ENCODE data around the gene KIF16B. TPM values are rescaled to one million over a fixed set of nuclear protein-coding genes. Genes with fewer than 3 reads are reported as not detected.
A peak's percentile ranks its signal among the peaks of the same experiment; 100 is the strongest.
"Not testable (repeated sequence)": the region's sequence is repeated elsewhere in the genome, so short reads cannot be mapped to it uniquely, and the experiment has no call there.

The KIF16B gene
- polyA plus RNA-seq, 1 experiment = 10.2 TPM

DNA sequence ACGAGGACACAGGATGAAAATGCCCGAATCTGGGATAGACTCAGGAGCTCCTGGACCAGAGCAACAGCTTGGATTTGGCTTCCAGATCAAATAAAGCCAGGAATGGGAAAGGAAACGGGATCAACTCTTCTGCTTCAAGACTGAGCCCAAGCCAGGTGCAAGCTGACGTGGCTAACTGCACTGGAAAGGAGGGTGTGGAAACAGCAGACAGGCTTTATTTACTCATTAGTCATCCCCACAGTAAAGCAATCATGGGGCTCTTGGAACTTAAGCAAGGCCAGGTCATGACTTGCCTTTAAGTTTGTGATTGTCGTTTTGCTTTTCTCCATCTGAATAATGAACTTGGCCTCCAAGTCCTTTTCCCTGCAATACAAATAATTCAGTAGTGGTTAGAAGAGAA, 45.2 kb downstream of the KIF16B start:
- DNase-seq (ENCODE audit: low read depth, low spot score) = peak; percentile 84
- TF ChIP-seq, protein P1, sequence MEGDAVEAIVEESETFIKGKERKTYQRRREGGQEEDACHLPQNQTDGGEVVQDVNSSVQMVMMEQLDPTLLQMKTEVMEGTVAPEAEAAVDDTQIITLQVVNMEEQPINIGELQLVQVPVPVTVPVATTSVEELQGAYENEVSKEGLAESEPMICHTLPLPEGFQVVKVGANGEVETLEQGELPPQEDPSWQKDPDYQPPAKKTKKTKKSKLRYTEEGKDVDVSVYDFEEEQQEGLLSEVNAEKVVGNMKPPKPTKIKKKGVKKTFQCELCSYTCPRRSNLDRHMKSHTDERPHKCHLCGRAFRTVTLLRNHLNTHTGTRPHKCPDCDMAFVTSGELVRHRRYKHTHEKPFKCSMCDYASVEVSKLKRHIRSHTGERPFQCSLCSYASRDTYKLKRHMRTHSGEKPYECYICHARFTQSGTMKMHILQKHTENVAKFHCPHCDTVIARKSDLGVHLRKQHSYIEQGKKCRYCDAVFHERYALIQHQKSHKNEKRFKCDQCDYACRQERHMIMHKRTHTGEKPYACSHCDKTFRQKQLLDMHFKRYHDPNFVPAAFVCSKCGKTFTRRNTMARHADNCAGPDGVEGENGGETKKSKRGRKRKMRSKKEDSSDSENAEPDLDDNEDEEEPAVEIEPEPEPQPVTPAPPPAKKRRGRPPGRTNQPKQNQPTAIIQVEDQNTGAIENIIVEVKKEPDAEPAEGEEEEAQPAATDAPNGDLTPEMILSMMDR (IDR thresholded peaks at IDR 0.05; ENCODE audit: low read depth, low read length) = no peak
- no peaks in the 10 kb centered on the region for H3K9me3 ChIP-seq (ENCODE audit: control insufficient read depth, insufficient read depth, low read length)
- POLR2A ChIA-PET = no interaction called here
- CTCF ChIA-PET = interaction anchor here (1.0 kb wide), 1 partner anchor 11 kb away, joined by 3 read pairs; no protein-coding TSS in a partner anchor
- peak overlapping the region; percentile 88 for H3K27ac ChIP-seq (ENCODE audit: low read depth, low read length)
- no peaks in the 10 kb centered on the region for H3K27me3 ChIP-seq (ENCODE audit: control insufficient read depth, insufficient read depth, low read length)
- H3K4me3 ChIP-seq (ENCODE audit: low read depth, low read length) = no peak overlapping the region

GRCh38 chr20:16527438-16527837, 45.8 kb downstream of the KIF16B start:
- CTCF ChIA-PET = interaction anchor here (1.0 kb wide), 1 partner anchor 10 kb away, joined by 3 read pairs; no protein-coding TSS in a partner anchor
- POLR2A ChIA-PET = no interaction called here
- TF ChIP-seq, protein P1 (IDR thresholded peaks at IDR 0.05; ENCODE audit: low read depth, low read length) = no peak
- DNase-seq (ENCODE audit: low read depth, low spot score) = no peak
- Histone ChIP-seq H3K27me3 (ENCODE audit: control insufficient read depth, insufficient read depth, low read length) (no peaks in the 10 kb centered on the region), H3K27ac (ENCODE audit: low read depth, low read length) (no peak overlapping the region), H3K4me3 (ENCODE audit: low read depth, low read length) (no peak overlapping the region), H3K9me3 (ENCODE audit: control insufficient read depth, insufficient read depth, low read length) (no peaks in the 10 kb centered on the region)

- CTCF ChIA-PET = no interaction called here
- POLR2A ChIA-PET = no interaction called here
- Histone ChIP-seq H3K27ac (ENCODE audit: low read depth, low read length) (no peak overlapping the region), H3K27me3 (ENCODE audit: control insufficient read depth, insufficient read depth, low read length) (no peaks in the 10 kb centered on the region), H3K9me3 (ENCODE audit: control insufficient read depth, insufficient read depth, low read length) (no peaks in the 10 kb centered on the region), H3K4me3 (ENCODE audit: low read depth, low read length) (no peak overlapping the region)
- TF ChIP-seq, protein P1 (IDR thresholded peaks at IDR 0.05; ENCODE audit: low read depth, low read length) = no peak
- no peak for DNase-seq (ENCODE audit: low read depth, low spot score)
These were observed 46.5 kb downstream of the KIF16B start for GRCh38 chr20:16526433-16527380.

GRCh38 chr20:16522651-16523050, 50.6 kb downstream of the KIF16B start:
- H3K27me3 ChIP-seq (ENCODE audit: control insufficient read depth, insufficient read depth, low read length); POLR2A ChIA-PET; H3K9me3 ChIP-seq (ENCODE audit: control insufficient read depth, insufficient read depth, low read length); H3K4me3 ChIP-seq (ENCODE audit: low read depth, low read length); H3K27ac ChIP-seq (ENCODE audit: low read depth, low read length); CTCF ChIA-PET; DNase-seq (ENCODE audit: low read depth, low spot score): not testable (repeated sequence)

- no peak for DNase-seq (ENCODE audit: low read depth, low spot score)
- ChIA-PET POLR2A (no interaction called here), CTCF (interaction anchor here (0.7 to 1.2 kb wide), 2 partner anchors 15 to 242 kb away, joined by 4 read pairs; no protein-coding TSS in a partner anchor)
- Histone ChIP-seq H3K27me3 (ENCODE audit: control insufficient read depth, insufficient read depth, low read length) (no peaks in the 10 kb centered on the region), H3K27ac (ENCODE audit: low read depth, low read length) (no peak overlapping the region), H3K9me3 (ENCODE audit: control insufficient read depth, insufficient read depth, low read length) (no peaks in the 10 kb centered on the region), H3K4me3 (ENCODE audit: low read depth, low read length) (no peak overlapping the region)
- TF ChIP-seq, protein P1 (IDR thresholded peaks at IDR 0.05; ENCODE audit: low read depth, low read length) = no peak
These were observed 53.1 kb downstream of the KIF16B start for GRCh38 chr20:16520154-16520553.

- POLR2A ChIA-PET = not testable (repeated sequence)
- CTCF ChIA-PET = interaction anchor here (0.7 to 1.2 kb wide), 3 partner anchors 16 to 242 kb away, joined by 4 read pairs; no protein-coding TSS in a partner anchor
These were observed 53.6 kb downstream of the KIF16B start for GRCh38 chr20:16519673-16520072.

More at GRCh38 chr20:16519673-16520072, 53.6 kb downstream of the KIF16B start:
- H3K4me3 ChIP-seq (ENCODE audit: low read depth, low read length); H3K27me3 ChIP-seq (ENCODE audit: control insufficient read depth, insufficient read depth, low read length); H3K27ac ChIP-seq (ENCODE audit: low read depth, low read length); DNase-seq (ENCODE audit: low read depth, low spot score); H3K9me3 ChIP-seq (ENCODE audit: control insufficient read depth, insufficient read depth, low read length): not testable (repeated sequence)

All from AG04450 (cell line).